HCT116 (cell line): ENCODE data around the gene ARHGDIG. TPM values are rescaled to one million over a fixed set of nuclear protein-coding genes. Genes with fewer than 3 reads are reported as not detected.

Source experiments
- ATAC-seq: fragments of 200-7000 bp; cut with Tn5 transposase; 2 replicates; pipeline ENCODE4 v1.9.1; 2020; ENCODE audit warnings: mild to moderate bottlenecking, moderate library complexity
- BruUV-seq: library from RNA; stranded (reverse); fragments of 400-500 nt; replicated peaks from 2 replicates; lab custom pipeline; 2021; lab: Mats Ljungman, UMichigan
- CTCF ChIA-PET: fragments of 300-600 bp; sonication (Branson Sonifier 250); formaldehyde crosslinking; loops from one replicate; lab custom pipeline; 2021; ENCODE audit warnings: antibody characterized with exemption; lab: Charles Lee
- POLR2A ChIA-PET: fragments of 300-600, 350-600 bp; sonication (Branson Sonifier 250); formaldehyde crosslinking; loops from one replicate; lab custom pipeline; 2021; ENCODE audit warnings: antibody characterized with exemption; lab: Charles Lee
- RAD21 ChIA-PET, 2 experiments: fragments of 300-600 bp; sonication (Branson Sonifier 250); formaldehyde crosslinking; loops; one replicate each; lab custom pipeline; 2023; ENCODE audit warnings: low total read pairs in 2 of 2; ENCODE audit not compliant: uncharacterized antibody in 2 of 2, unreplicated experiment in 2 of 2, low non-redundant PET in 1 of 2; lab: Charles Lee
- DNase-seq: peaks from one replicate; pipeline ENCODE4 v3.0.0-alpha.2; 2010; ENCODE audit warnings: low read depth, low spot score
- H2AFZ ChIP-seq: fragments of 200-600 bp; shearing (Covaris generic), sonication (generic); 2 replicates; pipeline ENCODE4 v1.6.1; 2017; ENCODE audit warnings: low read depth, mixed run types, mixed read lengths, antibody characterized with exemption, low read length; ENCODE audit not compliant: poor library complexity, severe bottlenecking
- H3K27ac ChIP-seq: 2 replicates; pipeline ENCODE4 v1.5.1; 2012; ENCODE audit warnings: low read depth, low read length
- H3K27me3 ChIP-seq: fragments of 200-600 bp; sonication (generic); 2 replicates; pipeline ENCODE4 v1.6.1; 2016; ENCODE audit warnings: mixed run types, low read length, mixed read lengths; ENCODE audit not compliant: insufficient read depth
- H3K36me3 ChIP-seq, 2 experiments: fragments of 200-500 bp in 1 of 2; fragments of 200-600 bp in 1 of 2; sonication (Bioruptor generic) in 1 of 2; sonication (generic) in 1 of 2; 2 replicates each; pipeline versions ENCODE4 v1.5.1 to v1.6.1; 2014 to 2016; ENCODE audit warnings: low read length in 2 of 2, inconsistent platforms in 1 of 2, mixed read lengths in 1 of 2, mixed run types in 1 of 2; ENCODE audit not compliant: insufficient read depth in 2 of 2, control insufficient read depth in 1 of 2
- H3K4me1 ChIP-seq, 2 experiments: fragments of 200-600 bp in 1 of 2; sonication (generic) in 1 of 2; 2 replicates each; pipeline versions ENCODE4 v1.5.1 to v1.6.1; 2012 to 2017; ENCODE audit warnings: low read length in 2 of 2, inconsistent platforms in 1 of 2, mild to moderate bottlenecking in 1 of 2, mixed read lengths in 1 of 2, mixed run types in 1 of 2, moderate library complexity in 1 of 2; ENCODE audit not compliant: insufficient read depth in 2 of 2, control insufficient read depth in 1 of 2
- H3K4me2 ChIP-seq: fragments of 200-600 bp; sonication (generic); 2 replicates; pipeline ENCODE4 v1.6.1; 2017; ENCODE audit warnings: mixed run types, low read length, mixed read lengths
- H3K4me3 ChIP-seq, 2 experiments: fragments of 200-600 bp in 1 of 2; sonication (generic) in 1 of 2; replicated peaks in 1 of 2; 2 replicates each; pipeline ENCODE4 v1.5.1; 2011 to 2016; ENCODE audit warnings: low read length in 2 of 2, control low read depth in 1 of 2, low read depth in 1 of 2, mild to moderate bottlenecking in 1 of 2, mixed read lengths in 1 of 2, mixed run types in 1 of 2
- H3K79me2 ChIP-seq: fragments of 200-600 bp; sonication (generic); 2 replicates; pipeline ENCODE4 v1.6.1; 2017; ENCODE audit warnings: mild to moderate bottlenecking, mixed run types, low read length, moderate library complexity, mixed read lengths; ENCODE audit not compliant: insufficient read depth
- H3K9ac ChIP-seq: fragments of 200-600 bp; sonication (generic); 2 replicates; pipeline ENCODE4 v1.6.1; 2016; ENCODE audit warnings: low read length, mixed read lengths
- H3K9me2 ChIP-seq: fragments of 200-600 bp; sonication (generic), shearing (Covaris generic); 2 replicates; pipeline ENCODE4 v1.6.1; 2017; ENCODE audit warnings: mixed run types, mild to moderate bottlenecking, moderate library complexity; ENCODE audit not compliant: insufficient read depth
- H3K9me3 ChIP-seq, 2 experiments: fragments of 200-500 bp in 1 of 2; fragments of 200-600 bp in 1 of 2; sonication (Bioruptor generic) in 1 of 2; sonication (generic) in 1 of 2; 2 replicates each; pipeline ENCODE4 v1.6.1; 2014 to 2017; ENCODE audit warnings: low read length in 2 of 2, mixed read lengths in 2 of 2, inconsistent platforms in 1 of 2, low read depth in 1 of 2, mild to moderate bottlenecking in 1 of 2, mixed run types in 1 of 2, moderate library complexity in 1 of 2; ENCODE audit not compliant: control insufficient read depth in 1 of 2, insufficient read depth in 1 of 2
- H4K20me1 ChIP-seq: fragments of 200-600 bp; sonication (generic), shearing (Covaris generic); 2 replicates; pipeline ENCODE4 v1.6.1; 2017; ENCODE audit warnings: mixed run types, mild to moderate bottlenecking, moderate library complexity; ENCODE audit not compliant: insufficient read depth
- ATF3 ChIP-seq: IDR thresholded peaks from 2 replicates; pipeline ENCODE4 v1.6.1; 2012
- CBX3 ChIP-seq: IDR thresholded peaks from 2 replicates; pipeline ENCODE4 v1.6.1; 2012; ENCODE audit warnings: low read depth
- CEBPB ChIP-seq: IDR thresholded peaks from 2 replicates; pipeline ENCODE4 v1.6.1; 2012; ENCODE audit warnings: low read depth
- EGR1 ChIP-seq: IDR thresholded peaks from 2 replicates; pipeline ENCODE4 v1.6.1; 2012; ENCODE audit warnings: low read depth
- ELF1 ChIP-seq: IDR thresholded peaks from 2 replicates; pipeline ENCODE4 v1.6.1; 2012; ENCODE audit warnings: low read depth, borderline replicate concordance
- EZH2 ChIP-seq: fragments of 200-600 bp; sonication (generic); IDR thresholded peaks from 2 replicates; pipeline ENCODE4 v1.6.1; 2017; ENCODE audit warnings: antibody characterized with exemption, mixed run types
- JUND ChIP-seq: IDR thresholded peaks from 2 replicates; pipeline ENCODE4 v1.6.1; 2012
- MAX ChIP-seq: IDR thresholded peaks from 2 replicates; pipeline ENCODE4 v1.6.1; 2012
- POLR2A ChIP-seq: IDR thresholded peaks from 2 replicates; pipeline ENCODE4 v1.7.0; 2011; ENCODE audit warnings: borderline replicate concordance; ENCODE audit not compliant: insufficient read depth, insufficient read length; ENCODE audit errors: extremely low read depth
- POLR2AphosphoS5 ChIP-seq: IDR thresholded peaks from 2 replicates; pipeline ENCODE4 v1.6.1; 2011; ENCODE audit warnings: mild to moderate bottlenecking, low read depth, low read length, moderate library complexity
- RAD21 ChIP-seq: IDR thresholded peaks from 2 replicates; pipeline ENCODE4 v1.6.1; 2012; ENCODE audit warnings: low read depth, mild to moderate bottlenecking
- REST ChIP-seq: IDR thresholded peaks from 2 replicates; pipeline ENCODE4 v1.6.1; 2012; ENCODE audit warnings: low read depth
- SIN3A ChIP-seq: IDR thresholded peaks from 2 replicates; pipeline ENCODE4 v1.6.1; 2012; ENCODE audit warnings: low read depth
- SRF ChIP-seq: IDR thresholded peaks from 2 replicates; pipeline ENCODE4 v1.6.1; 2012; ENCODE audit warnings: low read depth
- TCF7L2 ChIP-seq: IDR thresholded peaks from 2 replicates; pipeline ENCODE4 v1.7.0; 2011; ENCODE audit warnings: borderline replicate concordance, inconsistent platforms; ENCODE audit not compliant: insufficient read depth, insufficient read length; ENCODE audit errors: extremely low read depth
- YY1 ChIP-seq: IDR thresholded peaks from 2 replicates; pipeline ENCODE4 v1.6.1; 2011; ENCODE audit warnings: low read length, low read depth, moderate library complexity, mild to moderate bottlenecking; ENCODE audit not compliant: insufficient replicate concordance; ENCODE audit errors: extremely low read depth
- ZBTB33 ChIP-seq: IDR thresholded peaks from 2 replicates; pipeline ENCODE4 v1.6.1; 2011; ENCODE audit warnings: mild to moderate bottlenecking, low read length, moderate library complexity; ENCODE audit not compliant: insufficient replicate concordance; ENCODE audit errors: extremely low read depth
- ZFX ChIP-seq: fragments of 450-650 bp; IDR thresholded peaks from 2 replicates; pipeline ENCODE4 v1.6.1; 2017
- ZNF274 ChIP-seq: fragments of 200-500 bp; sonication (Bioruptor generic); IDR thresholded peaks from 2 replicates; pipeline ENCODE4 v1.6.1; 2014; ENCODE audit warnings: mild to moderate bottlenecking, low read depth, low read length, inconsistent platforms
- intact Hi-C: fragments of 100-400 bp; cut with micrococcal nuclease; formaldehyde crosslinking; loops from 2 replicates; pipeline ENCODE4 v1.10.0; 2022
- total RNA-seq: library from RNA; stranded (reverse); gene quantifications from one replicate; pipeline ENCODE4 v1.2.1, GENCODE V29; 2021; ENCODE audit not compliant: unreplicated experiment

ARHGDIG gene
- total RNA-seq, 1 experiment from 2014 or later: not detected

GRCh38 chr16:287298-287811 lies 7.0 kb downstream of the ARHGDIG start:
- Histone ChIP-seq H4K20me1 (no peaks in the 10 kb centered on the region), H3K27ac (no peak overlapping the region), H3K4me2 (no peak overlapping the region), H3K4me1 (no peaks in the 10 kb centered on the region), H3K4me3 (no peak overlapping the region), H3K27me3 (no peaks in the 10 kb centered on the region), H3K79me2 (no peaks in the 10 kb centered on the region), H3K9ac (no peak overlapping the region), H2AFZ (no peak overlapping the region), H3K9me3 (no peaks in the 10 kb centered on the region), H3K36me3 (no peaks in the 10 kb centered on the region), H3K9me2 (no peaks in the 10 kb centered on the region)
- BruUV-seq: no TSS peak
- CTCF ChIA-PET: no interaction called here
- TF ChIP-seq ZNF274: no peak
- no peak for TF ChIP-seq REST
- no peak for TF ChIP-seq SRF
- TF ChIP-seq RAD21: no peak
- no peak for TF ChIP-seq CBX3
- TF ChIP-seq EGR1: no peak
- TF ChIP-seq JUND: no peak
- no peak for TF ChIP-seq POLR2AphosphoS5
- no peak for TF ChIP-seq MAX
- no peak for TF ChIP-seq ATF3
- no peak for TF ChIP-seq TCF7L2
- no peak for TF ChIP-seq EZH2
- TF ChIP-seq ZFX: no peak
- no peak for TF ChIP-seq YY1
- TF ChIP-seq ZBTB33: no peak
- TF ChIP-seq POLR2A: no peak
- TF ChIP-seq ELF1: no peak
- TF ChIP-seq SIN3A: no peak
- TF ChIP-seq CEBPB: no peak
- DNase-seq (no peak), ATAC-seq (no peak)
- RAD21 ChIA-PET: no interaction called here
- POLR2A ChIA-PET: no interaction called here
- intact Hi-C loops: no loop called here
